GM20000 (cell line): ENCODE data around the gene RPL29.

ENCODE experiments used
- DNase-seq: peaks from one replicate; pipeline ENCODE4 v3.0.0; 2012; ENCODE audit warnings: low spot score
- CTCF ChIP-seq: IDR thresholded peaks from 2 replicates; pipeline ENCODE4 v1.5.1; 2012; ENCODE audit warnings: mild to moderate bottlenecking, control low read depth; ENCODE audit errors: extremely low read depth, missing control alignments

RPL29 gene

GRCh38 chr3:51986010-51986947, 9.4 kb downstream of the RPL29 start:
- no peak for DNase-seq
- TF ChIP-seq CTCF, result no peak

- no peak for DNase-seq
- no peak for TF ChIP-seq CTCF
These were observed 10.6 kb downstream of the RPL29 start for GRCh38 chr3:51985063-51985462.

GRCh38 chr3:51984269-51984647, 11.4 kb downstream of the RPL29 start:
- no peak for DNase-seq
- TF ChIP-seq CTCF, result no peak

- no peak for DNase-seq
- no peak for TF ChIP-seq CTCF
These were observed 12.0 kb downstream of the RPL29 start for GRCh38 chr3:51983578-51984268.

- no peak for TF ChIP-seq CTCF
- DNase-seq, result peak; percentile 97
These were observed 12.7 kb downstream of the RPL29 start, which contains the start of gene ACY1 for GRCh38 chr3:51982838-51983577. TSS of gene ACY1 (plus strand) at chr3:51983535. CDS start at chr3:51984065, 530 bp downstream.

- peak; percentile 55 for TF ChIP-seq CTCF
- DNase-seq, result peak; percentile 84
These were observed 13.3 kb downstream of the RPL29 start for GRCh38 chr3:51982352-51982837.
